ENCODE measurements around the gene IGSF9. TPM values are rescaled to one million over a fixed set of nuclear protein-coding genes. Genes with fewer than 3 reads are reported as not detected.

Gene IGSF9
- polyA plus RNA-seq, 1 donor from 2014 or later = 11.8 TPM

GRCh38 chr1:159943908-159944622 lies 1.3 kb downstream of the IGSF9 start:
- Histone ChIP-seq H3K27ac (ENCODE audit: low read length) (no peak overlapping the region), H3K36me3 (ENCODE audit: insufficient read depth, low read length) (no peaks in the 10 kb centered on the region), H3K9ac (ENCODE audit: low read length) (peak overlapping the region; percentile 61), H3K4me3 (ENCODE audit: low read length) (peak overlapping the region; percentile 72), H3F3A (ENCODE audit: insufficient read depth, low read length, poor library complexity, severe bottlenecking) (no peaks in the 10 kb centered on the region), H3K9me3 (ENCODE audit: low read length) (no peaks in the 10 kb centered on the region), H2AFZ (ENCODE audit: low read depth, low read length) (no peak overlapping the region), H4K20me1 (ENCODE audit: insufficient read depth) (no peaks in the 10 kb centered on the region), H3K9me2 (ENCODE audit: insufficient read depth, low read length) (no peaks in the 10 kb centered on the region), H3K79me2 (replicated peaks; ENCODE audit: insufficient read depth, low read length) (peaks cover 19% of the 10 kb centered on the region), H3K4me2 (ENCODE audit: low read length) (peak overlapping the region; percentile 59), H3K27me3 (ENCODE audit: insufficient read depth, low read depth, low read length) (no peaks in the 10 kb centered on the region)
- TF ChIP-seq EZH2 (IDR thresholded peaks at IDR 0.05; ENCODE audit: borderline replicate concordance, insufficient read depth, low read length, poor library complexity, severe bottlenecking) = no peak
- TF ChIP-seq TAF1 (IDR thresholded peaks at IDR 0.05; ENCODE audit: low read depth) = no peak
- TF ChIP-seq RAD21 (conservative IDR thresholded peaks at IDR 0.05) = no peak
- TF ChIP-seq POLR2AphosphoS5 (IDR thresholded peaks at IDR 0.05) = no peak
- no peak for TF ChIP-seq SMC3 (conservative IDR thresholded peaks at IDR 0.05; ENCODE audit: poor library complexity)
- TF ChIP-seq EP300 (conservative IDR thresholded peaks at IDR 0.05; ENCODE audit: poor library complexity, severe bottlenecking) = no peak
- TF ChIP-seq REST (IDR thresholded peaks at IDR 0.05; ENCODE audit: borderline replicate concordance) = no peak
- TF ChIP-seq MXI1 (conservative IDR thresholded peaks at IDR 0.05; ENCODE audit: poor library complexity, severe bottlenecking) = no peak
- no peak for TF ChIP-seq CTCF (IDR thresholded peaks at IDR 0.05; ENCODE audit: poor library complexity, severe bottlenecking)

- Histone ChIP-seq H3K79me2 (replicated peaks; ENCODE audit: insufficient read depth, low read length) (peaks cover 19% of the 10 kb centered on the region), H3K27me3 (ENCODE audit: insufficient read depth, low read depth, low read length) (no peaks in the 10 kb centered on the region), H3K4me2 (ENCODE audit: low read length) (no peak overlapping the region), H3K27ac (ENCODE audit: low read length) (no peak overlapping the region), H4K20me1 (ENCODE audit: insufficient read depth) (no peaks in the 10 kb centered on the region), H3K9me3 (ENCODE audit: low read length) (no peaks in the 10 kb centered on the region), H3K4me3 (ENCODE audit: low read length) (no peak overlapping the region), H3K36me3 (ENCODE audit: insufficient read depth, low read length) (no peaks in the 10 kb centered on the region), H3F3A (ENCODE audit: insufficient read depth, low read length, poor library complexity, severe bottlenecking) (no peaks in the 10 kb centered on the region), H3K9me2 (ENCODE audit: insufficient read depth, low read length) (no peaks in the 10 kb centered on the region), H2AFZ (ENCODE audit: low read depth, low read length) (no peak overlapping the region), H3K9ac (ENCODE audit: low read length) (no peak overlapping the region)
- no peak for TF ChIP-seq REST (IDR thresholded peaks at IDR 0.05; ENCODE audit: borderline replicate concordance)
- TF ChIP-seq MXI1 (conservative IDR thresholded peaks at IDR 0.05; ENCODE audit: poor library complexity, severe bottlenecking) = no peak
- TF ChIP-seq POLR2AphosphoS5 (IDR thresholded peaks at IDR 0.05) = no peak
- TF ChIP-seq CTCF (IDR thresholded peaks at IDR 0.05; ENCODE audit: poor library complexity, severe bottlenecking) = no peak
- no peak for TF ChIP-seq EZH2 (IDR thresholded peaks at IDR 0.05; ENCODE audit: borderline replicate concordance, insufficient read depth, low read length, poor library complexity, severe bottlenecking)
- no peak for TF ChIP-seq SMC3 (conservative IDR thresholded peaks at IDR 0.05; ENCODE audit: poor library complexity)
- TF ChIP-seq EP300 (conservative IDR thresholded peaks at IDR 0.05; ENCODE audit: poor library complexity, severe bottlenecking) = no peak
- TF ChIP-seq TAF1 (IDR thresholded peaks at IDR 0.05; ENCODE audit: low read depth) = no peak
- no peak for TF ChIP-seq RAD21 (conservative IDR thresholded peaks at IDR 0.05)
These were observed 2.2 kb downstream of the IGSF9 start for GRCh38 chr1:159943278-159943640.

Measured in neural cell (in vitro differentiated cells).